GM21576 (cell line): ENCODE measurements around the gene SHISAL1.

Source experiments
- ATAC-seq: cut with Tn5 transposase; IDR thresholded peaks from one replicate; pipeline ENCODE4 v1.9.1; 2021; ENCODE audit warnings: mild to moderate bottlenecking, moderate library complexity; ENCODE audit not compliant: unreplicated experiment

Gene SHISAL1

DNA sequence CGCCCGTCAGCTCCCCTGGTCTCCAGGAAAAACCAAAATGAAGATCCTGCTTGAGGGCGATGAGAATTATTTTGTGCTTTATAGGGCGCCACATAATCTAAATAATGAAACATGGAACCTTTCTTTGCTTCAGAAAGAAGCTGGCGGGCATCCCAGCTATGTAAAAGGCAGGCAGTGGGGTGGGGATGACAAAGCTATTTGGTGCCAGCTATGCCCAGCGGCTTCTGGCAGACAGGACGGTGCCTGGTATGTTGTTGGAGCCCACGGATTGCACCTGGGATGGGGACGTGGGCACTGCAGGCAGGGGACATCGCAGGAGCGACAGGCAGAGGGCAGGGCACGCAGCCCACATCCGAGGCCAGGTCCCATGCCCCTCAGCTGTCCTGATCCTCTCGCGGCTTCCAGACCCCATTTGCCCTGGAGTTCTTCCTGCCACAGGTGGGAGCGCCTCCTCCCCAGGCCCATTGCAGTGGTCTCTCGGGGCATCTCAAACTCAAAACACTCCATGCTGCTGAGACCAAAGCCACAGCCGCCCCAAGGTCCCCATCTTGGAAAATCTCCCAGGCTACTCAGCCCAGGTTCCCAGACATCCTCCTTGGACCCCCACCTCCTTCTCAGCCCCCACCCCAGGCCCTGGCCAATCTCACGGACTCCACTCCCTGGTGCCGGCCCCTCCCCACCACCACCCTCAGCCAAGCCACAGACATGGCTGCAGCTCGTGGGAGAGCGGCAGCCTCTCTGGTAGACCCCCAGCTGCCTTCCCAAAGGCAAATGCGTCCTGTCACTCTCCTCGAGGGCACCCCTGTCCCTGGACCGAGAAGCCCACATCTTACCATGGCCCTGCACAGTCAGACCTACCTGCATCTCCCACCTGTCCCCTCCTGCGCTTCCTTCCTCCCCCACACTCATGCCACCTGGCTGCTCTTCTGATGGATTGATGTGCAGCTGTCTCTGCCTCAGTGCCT is 45.7 kb downstream of the SHISAL1 start:
- no peak for ATAC-seq

DNA sequence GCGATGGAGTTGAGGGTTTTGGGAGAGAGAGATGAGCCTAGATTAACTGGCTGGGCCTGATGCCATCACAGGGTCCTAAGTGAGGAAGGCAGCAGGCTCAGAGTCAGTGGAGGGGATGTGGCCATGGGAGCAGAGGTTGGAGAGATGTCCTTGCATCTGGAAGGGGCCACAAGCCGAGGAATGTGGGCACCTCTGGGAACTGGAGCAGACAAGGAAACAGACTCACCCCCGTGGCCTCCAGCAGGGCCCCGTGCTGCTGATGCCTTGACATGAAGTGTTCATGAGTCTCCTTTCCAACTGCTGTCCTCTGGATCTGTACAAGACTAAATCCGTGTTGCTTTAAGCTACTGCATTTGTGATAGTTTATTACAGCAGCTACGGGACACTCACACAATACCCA is 49.2 kb downstream of the SHISAL1 start:
- no peak for ATAC-seq

DNA sequence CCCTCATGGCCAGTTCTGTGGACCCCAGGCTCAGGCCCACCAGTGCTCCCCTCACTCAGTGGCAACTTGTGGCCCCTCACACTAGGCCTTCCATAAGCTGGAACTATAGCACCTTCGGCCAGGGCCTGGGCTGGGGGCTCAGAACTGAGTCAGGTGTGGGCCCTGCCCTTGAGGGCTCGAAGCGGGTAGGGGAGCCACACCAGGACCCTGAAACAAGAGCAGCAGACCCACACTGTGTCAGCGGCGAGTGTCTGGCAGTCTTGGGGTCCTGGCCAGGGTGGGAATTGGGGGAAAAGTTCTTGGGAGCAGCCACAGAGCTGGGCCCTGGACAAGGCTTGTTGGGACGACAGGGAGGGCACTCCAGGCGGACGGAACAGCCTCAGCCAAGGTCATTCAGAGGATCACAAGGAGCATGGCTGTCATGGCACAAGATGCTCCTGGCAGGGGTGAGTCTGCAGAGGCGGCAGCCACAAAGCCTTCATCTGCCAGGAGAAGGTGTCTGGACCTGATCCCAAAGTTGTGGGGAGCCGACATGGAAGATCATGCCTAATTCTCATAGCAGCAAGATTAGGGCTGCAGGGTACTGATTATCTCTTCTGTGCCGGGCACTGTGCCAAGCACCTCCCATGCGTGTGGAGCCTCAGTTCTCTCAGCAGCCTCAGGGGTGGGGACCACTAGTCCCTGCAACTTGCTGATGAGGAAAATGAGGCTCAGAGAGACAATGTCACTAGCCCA is 50.7 kb downstream of the SHISAL1 start:
- ATAC-seq: no peak

DNA sequence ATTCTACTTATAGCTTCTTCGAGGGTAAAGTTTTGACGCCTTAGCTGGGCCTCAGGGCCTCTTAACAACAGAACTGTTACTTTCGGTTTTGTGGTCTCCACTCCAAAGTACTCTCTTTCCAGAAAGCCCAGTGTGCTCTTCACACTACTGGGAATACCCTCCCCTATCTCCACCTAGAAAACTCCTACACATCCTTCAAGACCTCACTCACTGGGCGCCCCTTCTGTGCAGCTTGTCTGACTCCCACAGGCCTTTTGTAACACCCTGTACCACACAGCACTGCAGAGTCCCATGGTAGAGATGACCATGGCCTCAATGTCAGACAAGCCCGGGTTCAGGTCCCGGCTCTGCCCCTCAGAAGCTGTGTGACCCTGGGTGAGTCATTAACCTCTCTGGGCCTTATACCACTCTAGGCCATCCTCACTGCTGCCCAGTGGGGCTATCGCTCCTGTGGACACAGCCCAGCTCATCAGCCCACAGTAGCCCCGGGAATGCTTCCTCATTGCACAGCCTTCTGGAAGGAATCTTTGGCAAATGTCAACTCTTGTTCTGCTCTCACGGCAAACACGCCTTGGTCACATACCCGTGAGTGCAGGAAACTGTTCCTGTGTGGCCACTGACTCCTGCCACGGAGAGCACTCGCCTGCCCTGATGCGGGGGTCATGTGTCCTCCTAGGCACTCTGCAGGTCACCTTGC is 51.4 kb downstream of the SHISAL1 start:
- ATAC-seq: no peak

DNA sequence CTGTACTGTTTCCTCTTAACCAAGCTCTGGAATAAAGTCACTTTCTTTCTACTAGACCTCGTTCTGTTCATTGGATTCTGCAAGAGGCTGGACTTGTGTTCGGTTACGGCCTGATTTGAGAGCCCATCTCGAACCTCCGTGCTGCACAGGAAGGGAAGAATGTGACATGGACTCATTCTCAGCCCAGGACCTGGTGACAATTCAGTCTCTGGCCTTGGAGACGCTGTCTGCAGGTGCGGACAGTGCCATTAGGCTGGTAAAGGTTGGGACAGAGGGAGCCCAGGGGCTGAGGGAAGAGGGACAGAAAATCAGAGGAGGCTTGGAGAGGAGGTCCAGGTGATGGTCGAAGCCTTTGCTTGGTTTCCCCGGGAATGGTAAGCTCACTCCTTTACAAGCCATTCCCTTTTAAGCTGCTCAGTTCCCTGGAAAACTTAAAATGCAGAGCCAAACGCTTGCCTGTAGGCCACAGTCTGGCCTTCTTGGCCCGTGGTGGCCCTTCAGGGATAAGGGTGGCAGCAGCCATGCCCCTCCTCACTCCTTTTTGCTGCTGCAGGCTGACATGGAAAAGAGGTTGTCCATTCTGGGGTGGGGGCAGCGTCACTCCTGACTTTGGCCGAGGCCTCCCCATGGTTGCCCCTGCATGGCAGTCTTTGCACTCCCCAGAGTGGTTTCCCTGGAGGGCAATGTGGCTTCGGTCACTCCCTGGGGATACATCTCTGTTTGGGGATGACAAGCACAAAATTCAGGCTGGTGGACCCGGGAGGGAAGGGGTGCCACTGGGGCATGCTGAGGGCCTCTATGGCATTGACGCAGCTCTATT is 52.3 kb downstream of the SHISAL1 start:
- no peak for ATAC-seq

DNA sequence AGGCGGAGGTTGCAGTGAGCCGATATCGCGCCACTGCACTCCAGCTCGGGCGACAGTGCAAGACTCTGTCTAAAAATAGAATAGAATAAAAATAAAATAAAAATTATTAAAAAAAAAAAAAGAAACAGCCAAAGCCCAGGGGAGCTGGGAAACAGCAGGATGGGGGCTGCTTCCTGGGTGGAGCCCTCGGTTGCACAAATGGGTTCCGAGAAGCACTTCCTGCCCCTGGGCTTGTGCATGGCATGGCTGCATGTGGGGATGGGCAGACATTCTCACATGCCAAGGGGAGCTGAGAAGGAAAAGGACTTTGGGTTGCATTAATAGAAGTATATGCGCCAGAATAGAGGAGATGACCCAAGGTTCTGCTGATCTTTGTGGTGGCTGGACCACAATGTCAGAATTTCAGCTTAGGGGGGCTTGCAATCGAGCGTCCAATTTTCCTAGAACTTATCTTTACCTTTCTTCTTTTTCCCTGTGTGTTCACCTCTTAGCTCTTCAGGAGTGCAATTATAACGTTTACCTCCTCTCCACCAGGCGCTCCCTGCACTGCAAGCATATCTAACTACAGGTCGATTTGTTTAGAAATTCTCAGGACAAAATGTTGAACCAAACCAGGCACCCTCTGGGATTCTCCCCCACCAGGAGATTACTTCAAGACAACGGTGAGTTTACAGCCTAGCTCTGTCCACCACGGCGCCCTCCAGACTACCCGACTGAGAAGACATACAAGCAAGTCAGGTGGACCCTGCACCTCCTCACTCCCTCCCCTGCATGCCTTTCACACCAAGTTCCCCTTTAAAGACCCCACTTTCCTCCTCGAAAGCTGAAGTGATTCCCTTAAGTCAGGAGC is 53.2 kb downstream of the SHISAL1 start:
- no peak for ATAC-seq

DNA sequence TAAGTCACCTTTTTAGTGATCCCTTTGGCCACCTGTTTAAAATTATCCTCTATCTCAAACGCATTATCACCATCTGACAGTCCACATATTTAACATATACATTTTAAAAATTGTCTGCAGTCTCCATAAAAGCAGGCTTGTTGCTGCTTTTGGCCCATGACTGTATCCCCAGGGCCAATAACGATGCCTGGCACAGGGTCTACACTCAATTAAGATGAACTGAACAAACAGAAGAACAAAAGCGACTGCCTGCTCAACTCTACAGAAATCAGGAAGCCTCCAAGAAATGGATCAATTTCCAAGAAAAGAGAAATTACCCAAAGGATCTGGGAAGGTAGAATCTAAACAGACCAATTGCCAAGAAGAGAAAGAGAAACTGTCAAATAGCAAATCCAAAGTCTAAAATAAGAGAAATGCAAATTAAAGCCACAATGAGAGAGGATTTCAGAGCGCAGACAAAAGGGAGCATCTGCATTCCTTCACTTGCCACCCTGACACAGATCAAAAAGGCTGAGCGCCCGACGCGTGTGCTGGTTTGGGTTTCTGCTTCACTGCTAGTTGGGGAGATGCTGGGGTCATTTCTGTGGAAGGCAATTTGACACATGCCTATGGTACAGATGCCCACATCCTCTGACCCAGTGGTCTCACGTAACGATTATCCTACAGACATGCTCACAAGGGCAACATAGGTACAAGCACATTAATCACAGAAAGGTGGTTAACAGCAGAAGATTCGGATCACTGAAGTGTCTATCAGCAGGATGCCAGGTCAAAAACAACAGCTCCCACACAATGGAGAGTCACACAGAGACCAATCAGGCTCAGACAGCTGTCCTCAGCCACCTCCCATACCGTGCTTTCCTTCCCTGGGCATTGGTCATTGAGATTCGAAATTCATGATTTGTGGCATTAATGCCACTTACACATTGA is 55.9 kb downstream of the SHISAL1 start:
- ATAC-seq: no peak

DNA sequence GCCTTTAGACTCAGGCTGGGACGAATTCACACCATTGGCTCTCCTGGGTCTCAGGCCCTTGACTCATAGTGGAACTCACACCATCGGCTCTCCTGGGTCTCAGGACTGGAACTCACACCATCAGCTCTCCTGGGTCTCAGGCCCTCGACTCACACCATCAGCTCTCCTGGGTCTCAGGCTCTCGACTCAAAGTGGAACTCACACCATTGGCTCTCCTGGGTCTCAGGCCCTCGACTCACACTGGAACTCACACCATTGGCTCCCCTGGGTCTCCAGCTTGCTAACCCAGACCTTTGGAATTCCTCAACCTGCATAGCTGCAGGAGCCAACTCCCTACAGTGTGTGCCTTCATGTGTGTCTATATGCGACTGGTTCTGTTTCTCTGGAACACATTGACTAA is 56.7 kb downstream of the SHISAL1 start:
- no peak for ATAC-seq

DNA sequence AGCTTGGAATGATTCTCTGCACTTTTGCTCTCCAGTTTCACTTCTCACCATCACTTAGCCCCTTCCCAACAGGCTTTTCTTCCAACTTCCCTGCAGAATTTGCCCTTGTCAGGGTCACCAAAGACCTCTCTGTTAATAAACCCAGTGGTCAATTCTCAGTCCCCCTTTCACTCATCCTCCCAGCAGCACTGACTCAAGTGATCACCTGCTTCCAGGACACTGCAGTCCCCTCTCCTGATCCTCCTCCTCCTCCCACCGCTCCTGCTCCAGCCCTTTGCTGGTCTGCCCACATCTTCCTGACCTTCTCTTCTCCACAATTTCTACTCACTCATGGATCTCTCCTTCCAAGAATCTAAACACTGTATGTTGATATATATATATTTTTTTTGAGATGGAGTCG is 57.9 kb downstream of the SHISAL1 start:
- no peak for ATAC-seq

DNA sequence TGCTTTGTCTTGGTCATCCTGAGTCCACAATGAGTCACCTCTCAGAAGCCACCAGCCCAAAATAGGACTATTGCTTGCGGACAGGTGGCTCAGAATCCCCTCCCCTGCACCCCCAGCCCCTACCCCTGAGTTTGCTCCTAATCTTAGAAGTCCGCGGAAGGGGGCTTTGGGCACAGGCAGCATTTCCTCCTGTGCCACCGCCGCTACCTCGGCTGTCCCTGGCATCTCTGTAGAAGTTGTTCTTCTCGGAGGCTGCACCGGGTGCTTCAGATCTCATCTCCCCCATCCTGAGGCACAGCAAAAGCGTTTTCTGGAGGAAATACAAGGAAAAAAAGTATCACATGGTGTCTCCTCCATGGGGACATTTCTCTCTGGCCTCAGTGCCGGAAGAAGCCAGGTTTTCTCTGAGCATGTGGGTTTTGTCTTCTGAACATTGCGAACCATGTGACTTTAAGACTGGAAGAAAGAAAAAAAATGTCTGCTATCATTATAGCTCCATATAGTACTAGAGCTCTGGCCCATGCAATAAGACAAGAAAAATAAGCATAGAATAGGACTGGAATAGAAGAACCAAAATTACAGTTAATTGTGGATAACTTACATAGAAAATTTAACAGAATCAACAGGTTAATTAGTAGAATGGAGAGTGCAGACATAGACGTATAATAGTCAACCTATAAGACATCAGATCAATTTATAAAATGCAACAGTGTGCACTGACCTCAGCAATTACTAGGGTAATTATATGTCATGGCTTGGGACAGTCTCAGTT is 63.2 kb downstream of the SHISAL1 start:
- no peak for ATAC-seq

DNA sequence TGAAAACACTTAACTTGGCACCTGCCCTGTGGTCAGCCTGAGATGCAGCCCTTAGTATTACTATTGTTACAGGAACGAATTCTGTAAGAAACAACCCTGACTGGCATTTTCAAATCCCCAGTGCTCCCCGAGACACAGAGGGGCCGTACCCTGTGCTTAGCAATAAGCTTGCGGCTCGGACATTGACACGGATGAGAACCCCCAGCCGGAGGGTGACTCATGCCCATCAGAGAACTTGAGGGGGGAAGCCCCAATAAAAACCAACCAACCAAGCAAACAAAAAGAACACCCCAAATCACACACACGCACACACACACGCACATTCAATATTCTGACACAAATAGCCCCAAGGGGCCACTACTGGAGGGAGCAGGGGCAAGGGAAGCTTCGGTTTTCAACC is 63.8 kb downstream of the SHISAL1 start:
- no peak for ATAC-seq

DNA sequence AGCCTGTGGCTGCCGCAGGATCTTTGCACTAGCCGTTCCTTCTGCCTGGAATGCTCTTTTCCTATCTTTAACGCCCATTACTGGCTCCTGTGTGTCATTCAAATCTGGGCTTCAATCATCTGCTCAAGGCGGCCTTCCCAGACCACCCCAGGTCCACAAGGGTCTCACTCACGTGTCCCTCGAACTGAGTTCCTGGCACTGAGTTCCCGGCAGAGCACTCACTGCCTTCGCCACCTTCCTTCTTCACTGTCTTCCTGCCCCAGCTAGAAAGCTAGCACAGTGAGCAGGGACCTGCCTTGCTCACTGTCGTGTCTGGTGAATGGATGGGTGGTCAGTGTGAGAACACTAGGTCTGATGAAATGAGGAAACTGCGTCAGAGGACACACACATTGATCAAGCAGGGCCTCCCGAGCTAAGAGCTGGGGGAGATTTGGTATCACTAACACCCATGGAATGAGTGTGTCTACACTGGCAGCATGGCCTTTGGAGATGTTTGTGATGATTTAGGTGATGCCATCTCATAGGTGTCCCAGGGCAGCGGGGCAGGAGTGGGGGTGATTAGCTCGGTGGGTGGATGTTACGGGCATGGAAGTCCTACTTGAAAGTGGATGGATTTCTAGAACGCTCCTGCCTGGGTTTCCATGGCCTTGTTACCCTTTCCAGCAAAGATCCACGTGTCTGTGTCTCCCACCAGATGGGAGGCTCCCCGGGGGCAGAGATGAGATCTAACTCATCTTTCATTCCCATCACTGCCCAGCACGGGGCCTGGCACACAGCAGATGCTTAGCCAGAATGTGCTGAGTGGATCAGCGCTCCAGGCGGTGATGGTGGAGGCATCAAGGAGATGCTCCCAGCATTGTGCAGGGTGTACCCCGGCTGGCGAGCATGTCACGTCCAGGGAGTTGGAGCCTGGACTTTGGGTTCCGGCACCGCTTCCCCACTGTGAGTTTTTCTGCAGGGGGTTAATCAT is 64.5 kb downstream of the SHISAL1 start:
- no peak for ATAC-seq

DNA sequence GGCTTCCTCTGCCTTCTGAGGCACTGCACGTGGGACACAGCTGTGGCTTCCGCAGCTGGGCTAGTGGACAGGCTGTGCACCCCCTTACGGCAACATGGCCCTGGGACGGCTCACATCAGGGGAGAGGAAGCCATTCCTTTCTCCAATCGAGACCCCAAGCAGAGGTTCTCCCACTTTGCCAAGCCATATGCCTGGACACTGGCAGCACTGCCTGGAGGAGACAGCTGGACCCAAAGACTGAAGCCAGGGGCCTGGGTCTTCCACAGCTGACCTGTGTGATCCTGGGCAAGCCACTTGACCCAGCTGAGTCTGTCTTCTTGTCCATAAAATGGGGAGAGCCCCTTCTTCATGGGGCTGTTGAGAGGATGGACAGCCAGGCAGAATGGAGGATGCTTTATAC is 65.4 kb downstream of the SHISAL1 start:
- ATAC-seq: no peak

DNA sequence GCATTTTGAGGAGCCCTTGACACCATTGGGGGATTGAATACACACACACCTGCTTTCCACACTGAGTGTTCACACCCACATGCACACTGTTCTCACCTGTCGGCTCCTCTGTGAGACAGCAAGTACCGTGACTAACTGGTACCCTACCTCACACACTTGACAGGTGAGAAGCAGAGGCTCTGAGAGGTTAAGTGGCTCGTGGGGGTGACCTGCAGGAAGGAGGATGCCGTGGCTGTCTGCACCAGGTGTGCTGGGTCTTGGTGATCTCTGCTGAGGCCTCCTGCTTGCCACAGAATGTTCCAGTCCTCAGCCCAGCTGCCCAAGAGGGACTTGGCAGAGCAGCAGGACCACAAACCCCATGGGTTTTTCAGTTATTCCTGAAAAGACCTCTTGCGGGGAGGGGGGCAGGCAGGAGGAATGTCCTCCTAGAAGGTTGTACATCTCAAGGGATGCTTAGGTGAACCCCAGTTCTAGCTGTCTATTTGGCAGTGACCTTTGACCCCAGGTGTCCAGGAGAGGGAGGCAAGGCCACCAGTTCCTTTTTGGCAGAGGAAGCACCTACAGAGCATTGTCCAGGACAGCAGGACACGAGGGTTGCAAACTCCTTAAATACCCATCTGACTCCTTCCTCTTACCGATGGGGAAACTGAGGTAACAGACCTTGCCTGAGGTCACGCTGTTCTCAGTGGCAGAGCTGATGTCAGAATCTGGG is 66.0 kb downstream of the SHISAL1 start:
- no peak for ATAC-seq

DNA sequence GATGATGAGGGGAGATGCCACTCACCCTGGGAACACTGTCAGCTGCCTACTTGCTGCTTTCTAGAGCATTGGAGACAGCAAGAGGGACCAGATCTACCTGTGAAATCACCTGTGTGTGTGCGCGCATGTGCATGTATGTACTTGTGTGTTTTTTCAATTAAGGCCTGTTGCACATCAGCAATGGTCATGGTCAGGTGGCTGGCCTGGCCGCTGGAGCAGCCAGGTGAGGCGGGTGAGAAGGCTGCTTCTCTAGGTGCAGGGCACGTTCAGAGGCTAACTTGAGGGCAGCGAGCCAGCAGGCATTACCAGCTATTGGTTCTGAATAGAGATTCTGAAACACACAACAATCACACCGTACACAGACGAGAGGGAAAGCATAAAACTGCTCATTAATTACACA is 66.9 kb downstream of the SHISAL1 start:
- ATAC-seq: no peak

DNA sequence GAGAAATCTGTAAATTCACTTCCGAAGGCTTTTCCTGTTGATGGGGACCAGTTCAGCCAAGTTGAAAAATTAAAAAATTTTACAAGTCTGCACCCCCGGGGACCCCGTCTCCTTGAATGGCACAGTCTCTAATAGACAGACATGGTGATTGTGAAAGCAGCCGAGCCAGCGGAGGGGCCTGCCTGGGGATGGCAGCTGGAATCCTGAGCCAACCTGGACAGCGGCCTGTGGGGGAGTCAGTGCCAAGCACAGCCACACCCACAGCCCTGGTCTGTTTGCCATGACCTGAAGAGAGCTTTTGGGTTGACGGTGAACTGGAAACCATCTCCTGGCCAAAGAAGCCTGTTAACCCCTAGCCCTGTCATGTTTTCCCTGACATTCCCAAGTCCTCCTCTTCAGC is 67.3 kb downstream of the SHISAL1 start:
- no peak for ATAC-seq
